RPMI8226 (cell line): Measurements from ENCODE around the gene PIGS.
"Not testable (repeated sequence)": the region's sequence is repeated elsewhere in the genome, so short reads cannot be mapped to it uniquely, and the experiment has no call there.

ENCODE experiments used
- DNase-seq: peaks from one replicate; pipeline ENCODE4 v3.0.0-alpha.2; 2015

The PIGS gene

GRCh38 chr17:28578246-28579195, 7.2 kb upstream of the PIGS start:
- DNase-seq, result no peak

- DNase-seq, result no peak
These were observed 6.1 kb upstream of the PIGS start for GRCh38 chr17:28577466-28577824.

GRCh38 chr17:28576758-28577465, 5.6 kb upstream of the PIGS start, which contains the start of gene ALDOC:
TSS of gene ALDOC (minus strand) at chr17:28576895. CDS start at chr17:28575532, 1,363 bp downstream.
- DNase-seq, result peak; percentile 100

- DNase-seq, result not testable (repeated sequence)
These were observed 4.7 kb upstream of the PIGS start for GRCh38 chr17:28576016-28576415.

GRCh38 chr17:28575126-28575795, 3.9 kb upstream of the PIGS start:
- no peak for DNase-seq

- no peak for DNase-seq
These were observed 3.2 kb upstream of the PIGS start for GRCh38 chr17:28574526-28574925.

GRCh38 chr17:28573966-28574480, 2.7 kb upstream of the PIGS start:
- DNase-seq, result no peak

GRCh38 chr17:28573521-28573920, 2.2 kb upstream of the PIGS start:
- DNase-seq, result no peak

- DNase-seq, result no peak
These were observed 1.7 kb upstream of the PIGS start for GRCh38 chr17:28573040-28573380.

GRCh38 chr17:28572259-28573039, 1.1 kb upstream of the PIGS start:
- peak; percentile 11 for DNase-seq

GRCh38 chr17:28570716-28571360, 486 bp downstream of the PIGS start:
- peak; percentile 64 for DNase-seq

- DNase-seq, result no peak
These were observed 1.9 kb downstream of the PIGS start for GRCh38 chr17:28569446-28569845.

- DNase-seq, result peak; percentile 57
These were observed 3.7 kb downstream of the PIGS start for GRCh38 chr17:28567604-28568003.

- no peak for DNase-seq
These were observed 7.8 kb downstream of the PIGS start for GRCh38 chr17:28563475-28563874.

- DNase-seq, result no peak
These were observed 16.3 kb downstream of the PIGS start for GRCh38 chr17:28555022-28555421.

- no peak for DNase-seq
These were observed 16.8 kb downstream of the PIGS start for GRCh38 chr17:28554565-28554964.

- DNase-seq, result no peak
These were observed 18.3 kb downstream of the PIGS start for GRCh38 chr17:28553000-28553505.

GRCh38 chr17:28552176-28552999, 18.9 kb downstream of the PIGS start, which contains the start of gene UNC119:
TSS of gene UNC119 (minus strand) at chr17:28552624. CDS start at chr17:28552557, 67 bp downstream.
- peak; percentile 89 for DNase-seq

- DNase-seq, result no peak
These were observed 19.7 kb downstream of the PIGS start for GRCh38 chr17:28551421-28552175.

GRCh38 chr17:28550858-28551257, 20.5 kb downstream of the PIGS start:
- DNase-seq, result no peak
